HG03280 (cell line): ENCODE results near the gene ENTPD6.
"Not testable (repeated sequence)": the region's sequence is repeated elsewhere in the genome, so short reads cannot be mapped to it uniquely, and the experiment has no call there.

ENCODE experiments used
- ATAC-seq: cut with Tn5 transposase; IDR thresholded peaks from one replicate; pipeline ENCODE4 v1.9.1; 2021; ENCODE audit warnings: mild to moderate bottlenecking, moderate library complexity; ENCODE audit not compliant: unreplicated experiment

The ENTPD6 gene

DNA sequence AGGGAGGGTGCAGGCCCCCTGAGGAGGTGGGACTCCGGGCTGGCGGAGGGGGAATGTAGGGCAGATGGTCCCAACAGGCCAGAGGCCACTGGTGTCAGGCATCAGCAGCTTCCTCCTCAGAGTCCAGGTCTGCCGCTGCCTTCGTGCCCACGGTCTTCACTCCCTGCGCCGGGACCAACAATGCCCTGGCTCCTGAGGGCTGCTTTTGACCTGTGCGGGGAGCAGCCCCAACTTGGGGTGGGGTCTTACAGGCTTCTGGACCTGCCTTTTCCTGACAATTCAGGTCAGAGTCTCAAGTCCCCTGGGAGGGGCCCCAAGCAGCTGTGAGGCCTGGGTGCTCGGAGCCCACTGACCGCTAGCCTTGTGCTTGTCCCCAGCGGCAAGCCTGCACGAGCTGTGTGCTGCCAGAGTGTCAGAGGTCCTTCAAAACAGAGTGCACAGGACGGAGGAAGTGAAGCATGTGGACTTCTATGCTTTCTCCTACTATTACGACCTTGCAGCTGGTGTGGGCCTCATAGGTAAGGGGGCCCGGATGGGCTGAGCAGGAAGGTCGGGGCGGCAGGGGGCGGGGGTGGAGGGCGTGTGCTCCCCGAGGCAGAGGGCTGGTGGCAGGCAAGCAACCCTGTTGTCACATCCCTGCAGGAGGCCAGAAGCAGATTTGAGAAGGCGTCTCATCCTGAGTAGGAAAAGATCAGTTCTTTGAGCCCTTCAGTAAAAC lies 27.1 kb downstream of the ENTPD6 start:
- no peak for ATAC-seq

DNA sequence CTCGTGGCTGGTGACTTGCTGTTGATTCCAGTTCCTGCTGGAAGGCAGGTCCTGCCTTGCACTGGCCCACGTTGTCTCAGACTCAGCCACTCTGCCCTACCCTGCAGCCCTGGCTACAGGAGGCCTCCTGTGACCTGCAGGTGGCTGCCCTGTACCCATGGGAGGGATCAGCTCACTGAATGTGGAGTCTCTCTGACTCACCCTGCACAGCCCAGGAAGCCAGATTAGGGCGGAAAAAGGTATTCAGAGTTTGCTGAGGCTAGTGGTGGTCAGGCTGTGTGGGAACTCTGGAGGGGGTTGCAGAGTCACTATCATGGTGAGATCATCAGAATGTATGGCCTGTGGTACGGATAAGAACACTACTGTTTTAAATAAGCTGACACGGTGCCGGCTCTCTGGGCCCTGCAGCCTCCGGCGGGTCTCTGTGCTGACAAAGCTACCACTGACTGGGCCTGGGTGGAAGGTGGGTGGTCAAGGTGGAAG lies 27.7 kb downstream of the ENTPD6 start:
- no peak for ATAC-seq

DNA sequence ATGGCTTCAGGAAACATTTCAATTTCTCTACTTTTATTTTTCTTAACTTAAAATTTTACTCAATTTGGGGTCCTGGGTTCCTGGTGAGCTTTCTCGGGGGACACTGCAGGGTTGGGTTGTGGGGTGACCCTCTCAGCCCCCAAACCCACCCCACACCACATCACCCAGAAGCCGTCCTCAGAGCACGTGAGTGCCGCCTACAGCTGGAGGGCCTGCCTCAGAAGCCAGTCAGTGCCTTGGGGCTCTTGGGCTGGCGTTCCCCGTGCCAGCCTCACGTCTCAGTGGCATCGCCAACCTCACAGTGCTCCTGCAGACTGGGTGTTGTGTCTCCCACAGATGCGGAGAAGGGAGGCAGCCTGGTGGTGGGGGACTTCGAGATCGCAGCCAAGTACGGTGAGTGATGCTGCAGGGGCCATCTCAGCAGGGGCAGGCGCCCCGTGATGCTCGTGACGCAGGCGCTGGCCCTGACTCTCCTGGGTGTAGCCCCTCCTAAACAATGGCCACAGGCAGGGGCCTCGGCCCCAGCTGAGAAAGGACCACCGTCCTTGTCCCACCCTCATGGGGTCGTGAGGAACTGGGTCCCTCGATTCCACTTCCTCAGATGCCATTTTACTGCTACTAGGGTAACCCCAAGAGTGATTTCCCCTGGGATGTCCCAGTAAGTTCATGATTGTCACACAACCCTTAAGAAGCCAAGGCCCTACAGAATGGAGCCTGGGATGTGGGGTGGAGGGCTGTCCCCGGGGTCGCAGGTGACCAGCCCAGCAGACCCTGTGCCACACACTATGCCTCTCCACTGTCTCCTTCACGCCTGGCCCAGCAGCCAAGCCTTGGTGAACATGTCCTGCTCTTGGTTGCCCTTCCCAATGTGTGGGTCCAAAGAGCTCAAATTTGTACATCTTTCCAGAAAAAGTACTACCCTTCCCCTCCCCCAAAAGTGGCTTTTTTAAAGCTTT lies 28.5 kb downstream of the ENTPD6 start:
- ATAC-seq, result no peak

DNA sequence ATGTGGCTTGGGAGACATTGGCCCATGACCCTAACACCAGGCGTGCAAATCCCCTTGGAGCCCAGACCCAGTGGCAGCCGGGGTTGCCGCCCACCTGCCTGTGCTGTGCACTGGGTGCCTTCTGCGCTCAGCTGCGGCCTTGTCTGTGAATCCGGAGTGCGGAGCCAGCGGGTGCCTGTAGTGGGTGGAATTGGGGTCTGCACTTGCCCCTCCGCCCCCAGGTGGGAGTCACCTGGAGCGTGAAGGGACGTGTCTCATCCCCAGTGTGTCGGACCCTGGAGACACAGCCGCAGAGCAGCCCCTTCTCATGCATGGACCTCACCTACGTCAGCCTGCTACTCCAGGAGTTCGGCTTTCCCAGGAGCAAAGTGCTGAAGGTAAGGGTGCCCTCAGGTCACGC lies 29.4 kb downstream of the ENTPD6 start:
- ATAC-seq, result no peak

DNA sequence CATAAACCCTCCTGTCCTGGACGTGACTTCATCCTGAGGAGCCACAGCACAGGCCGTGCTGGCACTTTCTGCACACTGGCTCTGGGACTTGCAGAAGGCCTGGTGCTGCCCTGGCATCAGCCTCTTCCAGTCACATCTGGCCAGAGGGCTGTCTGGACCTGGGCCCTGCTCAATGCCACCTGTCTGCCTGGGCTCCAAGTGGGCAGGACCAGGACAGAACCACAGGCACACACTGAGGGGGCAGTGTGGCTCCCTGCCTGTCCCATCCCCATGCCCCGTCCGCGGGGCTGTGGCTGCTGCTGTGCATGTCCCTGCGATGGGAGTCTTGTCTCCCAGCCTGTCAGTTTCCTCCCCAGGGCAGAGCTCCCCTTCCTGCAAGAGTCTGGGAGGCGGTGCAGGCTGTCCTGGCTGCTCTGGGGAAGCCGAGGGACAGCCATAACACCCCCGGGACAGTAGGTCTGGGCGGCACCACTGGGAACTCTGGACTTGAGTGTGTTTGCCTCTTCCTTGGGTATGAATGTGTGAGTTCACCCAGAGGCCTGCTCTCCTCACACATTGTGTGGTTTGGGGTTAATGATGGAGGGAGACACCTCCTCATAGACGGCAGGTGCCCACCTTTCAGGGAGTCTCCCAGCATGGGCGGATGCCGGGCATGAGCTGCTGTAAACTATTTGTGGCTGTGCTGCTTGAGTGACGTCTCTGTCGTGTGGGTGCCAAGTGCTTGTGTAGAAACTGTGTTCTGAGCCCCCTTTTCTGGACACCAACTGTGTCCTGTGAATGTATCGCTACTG lies 30.3 kb downstream of the ENTPD6 start:
- ATAC-seq, result no peak

DNA sequence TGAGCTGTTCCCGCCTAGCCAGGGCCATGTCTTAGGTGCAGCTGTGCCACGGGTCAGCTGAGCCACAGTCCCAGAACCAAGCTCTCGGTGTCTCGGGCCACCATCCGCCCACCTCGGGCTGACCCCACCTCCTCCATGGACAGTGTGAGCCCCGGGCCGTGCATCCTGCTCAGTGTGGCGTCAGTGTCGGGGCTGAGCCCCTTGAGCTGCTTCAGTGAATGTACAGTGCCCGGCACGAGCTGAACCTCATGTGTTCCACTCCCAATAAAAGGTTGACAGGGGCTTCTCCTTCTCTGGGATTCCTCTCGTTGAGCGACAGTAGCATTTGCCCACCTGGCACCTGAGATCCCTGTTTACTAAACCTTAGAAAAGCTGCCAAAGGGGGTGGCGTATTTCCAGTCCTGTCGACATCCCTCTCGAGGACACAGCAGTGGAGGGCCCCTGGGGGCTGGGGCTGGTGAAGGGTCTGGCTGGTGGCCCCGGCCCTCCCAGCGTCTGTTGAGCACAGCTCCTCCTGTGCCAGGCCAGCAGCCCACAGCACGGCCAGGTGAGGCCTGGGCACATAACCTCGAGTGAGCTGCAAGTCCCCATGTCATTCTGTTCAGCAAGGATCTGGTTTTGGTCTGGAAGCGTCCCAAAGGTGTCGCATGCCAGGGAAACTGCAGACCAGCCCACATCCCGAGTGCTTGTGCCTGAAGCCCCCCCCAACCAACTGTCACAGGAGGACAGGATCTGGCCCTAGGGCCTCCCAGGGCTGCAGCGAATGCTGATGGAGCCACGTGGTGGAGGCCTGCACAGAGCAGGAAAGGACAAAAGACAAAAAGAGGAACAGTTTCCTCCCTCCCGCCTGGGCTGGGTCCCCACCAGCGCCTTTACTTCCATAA lies 31.2 kb downstream of the ENTPD6 start:
- no peak for ATAC-seq

DNA sequence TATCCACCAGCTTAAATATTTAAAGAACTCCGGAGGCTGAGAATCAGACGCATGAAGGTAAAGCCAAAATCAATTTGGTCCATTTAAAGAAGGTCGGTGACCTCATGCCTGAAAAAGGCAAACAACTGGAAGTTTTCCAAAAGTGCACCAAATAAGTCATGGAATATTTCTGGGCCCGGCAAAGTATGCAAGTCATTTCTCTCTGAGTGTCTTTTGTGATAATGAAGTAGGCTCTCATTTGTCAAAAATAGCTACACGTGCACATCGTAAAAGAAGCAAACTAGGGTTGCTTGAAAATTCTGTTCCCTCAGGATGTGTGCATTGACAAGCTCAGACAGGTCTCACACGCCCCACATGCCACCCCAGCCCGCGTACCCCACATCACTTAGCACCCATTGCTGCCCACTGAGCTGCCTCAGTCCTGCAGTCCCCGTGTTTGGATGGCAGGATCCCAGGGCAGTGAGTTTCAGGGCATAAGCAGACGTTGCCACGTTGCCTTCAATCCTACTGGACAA lies 31.9 kb downstream of the ENTPD6 start:
- ATAC-seq, result no peak

DNA sequence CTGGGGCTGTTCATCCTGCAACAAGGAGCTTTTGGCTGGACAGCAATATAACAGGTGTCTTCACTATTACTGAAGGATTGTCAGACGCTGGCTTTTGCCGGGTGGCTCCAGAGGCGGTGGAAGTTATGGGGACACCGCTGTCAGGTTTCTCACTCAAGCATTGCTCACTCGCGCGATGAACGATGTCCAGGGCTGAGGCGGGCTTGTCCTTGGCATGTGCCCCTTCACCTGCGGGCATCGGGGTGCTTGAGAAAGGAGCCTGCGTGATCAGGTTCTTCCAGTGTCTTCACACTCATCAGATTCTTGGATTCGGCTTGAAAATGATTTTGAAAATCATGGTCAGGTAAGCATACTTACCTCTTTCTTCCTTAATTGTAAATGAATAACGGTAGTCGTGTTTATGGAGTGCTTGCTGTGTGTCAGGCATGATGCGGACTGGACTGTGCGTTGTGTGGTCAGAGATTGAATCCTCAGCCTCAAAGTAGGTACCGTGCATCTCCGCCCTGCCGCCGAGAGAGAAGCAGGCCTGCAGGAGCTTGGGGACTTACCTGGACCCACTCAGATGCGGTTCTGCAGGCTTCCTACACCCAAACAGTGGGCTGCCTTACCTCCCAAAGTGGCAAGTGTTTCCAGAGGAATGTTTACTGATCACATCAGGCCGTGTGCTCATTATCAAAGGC lies 34.1 kb downstream of the ENTPD6 start:
- no peak for ATAC-seq

DNA sequence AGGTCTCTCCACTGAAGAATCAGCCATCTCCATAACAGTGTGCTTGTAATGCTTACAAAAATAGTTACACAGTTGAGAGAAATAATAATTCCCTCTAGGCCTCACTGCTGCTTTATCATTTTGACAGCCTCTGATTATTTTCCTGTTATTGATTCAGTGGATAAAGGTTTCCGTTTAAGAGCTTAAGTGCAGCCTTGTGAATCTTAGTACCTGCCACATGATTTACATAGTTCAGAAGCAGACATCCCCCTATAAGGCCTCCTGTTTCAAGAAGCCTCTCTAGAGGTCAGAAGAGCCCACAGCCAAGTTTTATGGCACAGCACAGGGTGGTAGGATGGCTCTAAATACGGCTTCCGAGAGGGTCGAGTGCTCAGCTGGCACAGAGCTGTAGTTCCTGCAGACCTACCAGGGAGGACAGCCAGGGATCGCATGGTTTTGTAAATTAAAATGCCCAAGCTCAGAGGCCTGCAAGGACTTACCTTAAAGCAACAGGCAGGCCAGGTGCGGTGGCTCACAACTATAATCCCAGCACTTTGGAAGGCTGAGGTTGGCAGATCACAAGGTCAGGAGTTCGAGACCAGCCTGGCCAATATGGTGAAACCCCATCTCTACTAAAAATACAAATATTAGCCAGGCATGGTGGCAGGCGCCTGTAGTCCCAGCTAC lies 34.8 kb downstream of the ENTPD6 start:
- ATAC-seq, result peak; percentile 80

DNA sequence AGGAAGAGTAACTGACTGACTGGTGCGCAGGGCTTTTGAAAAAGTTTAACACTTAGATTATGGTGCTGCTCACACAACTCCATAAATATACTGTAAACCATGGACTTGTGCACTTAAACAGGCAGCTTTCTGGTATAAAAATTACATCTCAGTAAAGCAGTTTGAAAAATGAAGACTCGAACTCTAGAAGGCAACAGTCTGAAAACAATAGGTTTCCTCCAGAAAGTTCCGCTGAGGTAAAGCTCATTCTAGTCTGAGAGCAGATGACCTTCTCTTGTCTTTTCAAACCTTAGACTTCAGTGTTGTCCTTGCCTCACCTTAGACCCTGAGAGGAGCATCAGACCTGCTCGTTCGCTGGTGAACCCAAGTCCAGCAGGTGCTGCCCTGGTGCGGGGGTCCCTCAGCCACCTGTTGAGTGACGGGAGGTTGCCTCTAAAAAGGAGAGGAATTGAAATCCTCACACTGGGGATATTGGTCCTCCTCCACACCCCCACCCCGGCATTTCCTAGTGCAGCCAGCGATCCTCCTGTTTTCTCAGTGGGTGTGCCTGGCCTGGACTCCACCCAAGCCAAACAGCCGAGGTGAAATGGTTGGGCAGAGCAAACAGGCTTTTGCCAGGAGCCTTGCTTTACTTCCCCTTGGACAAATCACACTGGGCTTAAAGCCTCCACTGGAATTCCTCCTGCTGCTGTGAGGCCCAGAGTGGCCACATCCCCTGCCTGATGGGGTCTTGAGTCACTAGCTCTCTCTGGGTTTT lies 37.7 kb downstream of the ENTPD6 start:
- no peak for ATAC-seq

DNA sequence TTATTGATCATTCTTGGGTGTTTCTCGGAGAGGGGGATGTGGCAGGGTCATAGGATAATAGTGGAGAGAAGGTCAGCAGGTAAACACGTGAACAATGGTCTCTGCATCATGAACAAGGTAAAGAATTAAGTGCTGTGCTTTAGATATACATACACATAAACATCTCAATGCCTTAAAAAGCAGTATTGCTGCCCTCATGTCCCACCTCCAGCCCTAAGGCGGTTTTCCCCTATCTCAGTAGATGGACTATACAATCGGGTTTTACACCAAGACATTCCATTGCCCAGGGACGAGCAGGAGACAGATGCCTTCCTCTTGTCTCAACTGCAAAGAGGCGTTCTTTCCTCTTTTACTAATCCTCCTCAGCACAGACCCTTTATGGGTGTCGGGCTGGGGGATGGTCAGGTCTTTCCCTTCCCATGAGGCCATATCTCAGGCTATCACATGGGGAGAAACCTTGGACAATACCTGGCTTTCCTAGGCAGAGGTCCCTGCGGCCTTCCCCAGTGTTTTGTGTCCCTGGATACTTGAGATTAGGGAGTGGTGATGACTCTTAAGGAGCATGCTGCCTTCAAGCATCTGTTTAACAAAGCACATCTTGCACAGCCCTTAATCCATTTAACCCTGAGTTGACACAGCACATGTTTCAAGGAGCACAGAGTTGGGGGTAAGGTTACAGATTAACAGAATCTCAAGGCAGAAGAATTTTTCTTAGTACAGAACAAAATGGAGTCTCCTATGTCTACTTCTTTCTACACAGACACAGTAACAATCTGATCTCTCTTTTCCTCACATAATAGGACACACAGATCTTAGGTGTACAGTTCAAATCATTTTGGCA lies 38.7 kb downstream of the ENTPD6 start:
- ATAC-seq, result not testable (repeated sequence)

DNA sequence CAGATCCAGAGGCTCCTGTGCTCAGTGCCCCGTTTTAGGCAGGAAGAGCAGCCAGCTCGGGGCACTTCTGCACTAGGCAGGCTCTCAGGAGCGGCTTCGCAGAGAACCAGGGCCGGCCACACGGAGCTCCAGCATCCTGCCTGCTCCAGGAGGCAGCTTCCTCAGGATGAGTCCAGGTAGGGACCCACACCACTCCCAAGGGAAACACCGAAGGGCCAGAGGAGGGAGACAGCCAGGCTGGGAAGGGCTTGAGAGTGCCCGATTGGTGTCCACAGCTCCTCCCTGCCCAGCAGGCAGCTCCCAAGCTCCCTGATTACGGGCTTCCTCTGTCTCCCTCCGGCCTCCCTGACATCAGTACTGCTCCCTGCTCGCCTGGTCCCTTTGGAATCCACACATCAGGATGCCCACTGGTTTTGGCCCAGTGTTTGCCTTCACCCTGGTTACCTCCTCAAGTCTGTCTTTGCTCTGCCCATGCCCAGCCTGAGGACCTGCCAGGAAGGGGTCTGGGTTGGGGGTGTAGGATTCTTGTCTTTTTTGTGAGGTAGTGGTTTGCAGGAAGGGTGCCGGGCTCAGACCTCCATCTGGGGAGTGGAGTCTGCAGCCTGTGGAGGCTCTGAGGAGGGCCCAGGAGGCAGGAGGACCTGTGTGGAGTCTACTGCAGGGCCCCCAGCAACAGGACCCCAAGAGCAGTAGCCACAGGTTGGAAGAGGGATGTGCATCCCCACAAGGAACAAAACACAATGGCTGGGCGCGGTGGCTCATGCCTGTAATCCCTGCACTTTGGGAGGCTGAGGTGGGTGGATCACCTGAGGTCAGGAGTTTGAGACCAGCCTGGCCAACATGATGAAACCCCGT lies 41.2 kb downstream of the ENTPD6 start:
- no peak for ATAC-seq

DNA sequence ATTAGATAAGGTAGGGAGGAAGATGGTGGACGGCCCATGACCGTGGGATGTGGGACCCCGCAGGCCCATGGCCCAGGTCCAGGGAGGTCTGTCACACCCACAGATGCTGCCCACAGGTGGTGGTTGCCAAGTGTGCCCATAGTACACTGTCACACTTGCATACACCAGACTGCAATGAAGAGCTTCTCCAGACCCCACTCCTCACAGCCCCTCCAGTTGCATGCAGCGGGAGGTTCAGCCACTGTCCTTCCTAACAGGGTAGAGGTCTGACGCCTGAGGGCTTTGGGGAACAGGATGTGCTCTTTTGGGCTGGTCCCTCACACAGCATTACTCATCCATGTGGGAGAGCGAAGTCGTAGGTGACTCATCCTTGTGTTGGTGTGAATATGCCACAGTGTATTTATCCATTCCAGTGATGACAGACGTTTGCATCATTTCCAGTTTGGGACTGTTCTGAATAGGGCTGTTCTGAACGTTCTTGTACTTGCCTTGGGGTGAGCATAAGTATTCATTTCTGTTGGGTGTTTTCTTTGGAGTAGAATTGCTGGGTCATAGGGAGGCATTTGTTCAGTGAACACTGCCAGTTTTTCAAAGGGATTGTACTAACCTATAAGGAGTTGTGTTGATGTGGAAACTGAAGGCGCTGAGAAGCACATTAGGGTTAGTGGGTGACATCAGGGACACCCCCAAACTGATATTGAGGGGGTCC lies 42.3 kb downstream of the ENTPD6 start:
- no peak for ATAC-seq

DNA sequence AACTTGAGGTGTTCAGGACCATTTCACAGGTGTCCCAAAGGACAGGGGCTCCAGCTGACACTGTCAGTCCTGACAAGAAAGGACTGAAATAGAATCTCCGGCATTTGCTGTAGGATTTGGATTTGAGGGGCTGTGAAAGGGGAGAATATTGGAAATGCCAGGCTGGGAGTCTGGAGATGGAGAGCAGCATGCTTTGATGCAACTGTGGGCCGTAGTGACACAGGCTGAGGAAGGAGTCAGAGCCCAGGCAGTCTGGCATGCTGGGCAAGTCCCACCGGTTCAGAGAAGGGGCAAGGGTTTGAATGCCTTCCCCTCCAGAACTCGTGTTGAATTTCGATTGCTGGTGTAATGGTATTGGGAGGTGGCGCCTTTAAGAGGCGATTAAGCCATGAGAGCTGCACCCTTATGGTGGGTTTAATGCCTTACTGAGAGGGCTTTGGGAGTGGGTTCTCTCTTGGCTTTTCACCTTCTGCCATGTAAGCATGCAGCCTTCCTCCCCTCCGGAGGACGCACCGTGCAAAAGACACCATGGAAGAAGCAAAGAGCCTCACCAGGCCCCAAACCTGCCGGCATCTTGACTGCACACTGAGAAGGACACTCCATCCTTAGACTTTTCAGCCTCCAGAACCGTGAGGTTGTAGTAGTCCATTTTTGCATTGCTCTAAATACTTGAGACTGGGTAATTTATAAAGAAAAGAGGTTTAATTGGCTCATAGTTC lies 43.0 kb downstream of the ENTPD6 start:
- ATAC-seq, result no peak
